Vagina (tissue), 2 donors: Measurements from ENCODE around the gene CCDC182.

Experiments
- POLR2A ChIP-seq, 2 donors: fragments of 450-650 bp; IDR thresholded peaks; one replicate each; pipeline ENCODE4 v1.6.1; 2017; ENCODE audit warnings: antibody characterized with exemption in 2 of 2, mild to moderate bottlenecking in 2 of 2, moderate library complexity in 2 of 2
- TF ChIP-seq, protein P1 (sequence below), 3 experiments: fragments of 450-650 bp in 2 of 3; fragments of 200-600 bp in 1 of 3; sonication (generic) in 1 of 3; IDR thresholded peaks; one replicate each; pipeline ENCODE4 v1.5.1; 2017 to 2019; ENCODE audit warnings: antibody characterized with exemption in 3 of 3, mild to moderate bottlenecking in 2 of 3, moderate library complexity in 2 of 3

DNA sequence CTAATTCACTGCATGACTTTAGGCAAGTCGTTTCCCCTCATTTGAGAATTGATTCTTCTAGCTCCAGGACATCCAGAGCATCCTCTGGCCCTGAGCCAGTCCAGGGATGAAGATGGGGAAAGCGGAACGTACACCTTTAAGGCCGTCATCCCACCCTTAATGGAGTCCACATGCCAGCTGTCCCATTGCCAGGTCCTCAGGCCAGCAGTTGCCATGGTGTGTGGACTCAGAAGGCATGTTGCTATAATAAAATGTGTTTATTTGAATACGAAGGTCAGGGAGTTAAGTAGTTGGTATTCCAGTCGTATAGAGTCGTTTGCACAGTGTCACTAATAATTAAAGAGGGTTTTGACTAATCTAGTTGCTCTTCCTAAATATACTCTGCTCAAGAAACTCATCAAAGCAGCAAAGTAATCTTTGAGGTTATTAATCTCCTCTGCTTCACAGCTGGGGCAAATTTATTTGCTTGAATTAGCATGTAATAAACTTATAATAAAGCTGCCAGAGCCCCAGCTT is 30.4 kb downstream of the CCDC182 start:
- TF ChIP-seq, protein P1, sequence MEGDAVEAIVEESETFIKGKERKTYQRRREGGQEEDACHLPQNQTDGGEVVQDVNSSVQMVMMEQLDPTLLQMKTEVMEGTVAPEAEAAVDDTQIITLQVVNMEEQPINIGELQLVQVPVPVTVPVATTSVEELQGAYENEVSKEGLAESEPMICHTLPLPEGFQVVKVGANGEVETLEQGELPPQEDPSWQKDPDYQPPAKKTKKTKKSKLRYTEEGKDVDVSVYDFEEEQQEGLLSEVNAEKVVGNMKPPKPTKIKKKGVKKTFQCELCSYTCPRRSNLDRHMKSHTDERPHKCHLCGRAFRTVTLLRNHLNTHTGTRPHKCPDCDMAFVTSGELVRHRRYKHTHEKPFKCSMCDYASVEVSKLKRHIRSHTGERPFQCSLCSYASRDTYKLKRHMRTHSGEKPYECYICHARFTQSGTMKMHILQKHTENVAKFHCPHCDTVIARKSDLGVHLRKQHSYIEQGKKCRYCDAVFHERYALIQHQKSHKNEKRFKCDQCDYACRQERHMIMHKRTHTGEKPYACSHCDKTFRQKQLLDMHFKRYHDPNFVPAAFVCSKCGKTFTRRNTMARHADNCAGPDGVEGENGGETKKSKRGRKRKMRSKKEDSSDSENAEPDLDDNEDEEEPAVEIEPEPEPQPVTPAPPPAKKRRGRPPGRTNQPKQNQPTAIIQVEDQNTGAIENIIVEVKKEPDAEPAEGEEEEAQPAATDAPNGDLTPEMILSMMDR (IDR thresholded peaks at IDR 0.05), result no peak
- TF ChIP-seq POLR2A (IDR thresholded peaks at IDR 0.05), result no peak
